ENCODE results near the gene POLR3B.

- TF ChIP-seq, protein P1, sequence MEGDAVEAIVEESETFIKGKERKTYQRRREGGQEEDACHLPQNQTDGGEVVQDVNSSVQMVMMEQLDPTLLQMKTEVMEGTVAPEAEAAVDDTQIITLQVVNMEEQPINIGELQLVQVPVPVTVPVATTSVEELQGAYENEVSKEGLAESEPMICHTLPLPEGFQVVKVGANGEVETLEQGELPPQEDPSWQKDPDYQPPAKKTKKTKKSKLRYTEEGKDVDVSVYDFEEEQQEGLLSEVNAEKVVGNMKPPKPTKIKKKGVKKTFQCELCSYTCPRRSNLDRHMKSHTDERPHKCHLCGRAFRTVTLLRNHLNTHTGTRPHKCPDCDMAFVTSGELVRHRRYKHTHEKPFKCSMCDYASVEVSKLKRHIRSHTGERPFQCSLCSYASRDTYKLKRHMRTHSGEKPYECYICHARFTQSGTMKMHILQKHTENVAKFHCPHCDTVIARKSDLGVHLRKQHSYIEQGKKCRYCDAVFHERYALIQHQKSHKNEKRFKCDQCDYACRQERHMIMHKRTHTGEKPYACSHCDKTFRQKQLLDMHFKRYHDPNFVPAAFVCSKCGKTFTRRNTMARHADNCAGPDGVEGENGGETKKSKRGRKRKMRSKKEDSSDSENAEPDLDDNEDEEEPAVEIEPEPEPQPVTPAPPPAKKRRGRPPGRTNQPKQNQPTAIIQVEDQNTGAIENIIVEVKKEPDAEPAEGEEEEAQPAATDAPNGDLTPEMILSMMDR (IDR thresholded peaks at IDR 0.05; ENCODE audit: low read depth, low read length, missing input control), result no peak
- TF ChIP-seq SP1 (IDR thresholded peaks at IDR 0.05) (no peak), ZBTB33 (IDR thresholded peaks at IDR 0.05) (no peak), TAF1 (conservative IDR thresholded peaks at IDR 0.05) (no peak), RXRA (IDR thresholded peaks at IDR 0.05) (no peak), HNF4G (IDR thresholded peaks at IDR 0.05) (no peak), JUND (IDR thresholded peaks at IDR 0.05) (no peak), EGR1 (IDR thresholded peaks at IDR 0.05; ENCODE audit: low read depth in 2 of 2) (no peak), YY1 (IDR thresholded peaks at IDR 0.05) (no peak)
- TF ChIP-seq, protein P2, sequence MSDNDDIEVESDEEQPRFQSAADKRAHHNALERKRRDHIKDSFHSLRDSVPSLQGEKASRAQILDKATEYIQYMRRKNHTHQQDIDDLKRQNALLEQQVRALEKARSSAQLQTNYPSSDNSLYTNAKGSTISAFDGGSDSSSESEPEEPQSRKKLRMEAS (IDR thresholded peaks at IDR 0.05), result no peak
These were observed 23.8 kb upstream of the POLR3B start for GRCh38 chr12:106333756-106334155.

Measured in liver (tissue), 3 donors.